Subcutaneous adipose tissue (tissue), 4 donors: ENCODE measurements around the gene NAV1. TPM values are rescaled to one million over a fixed set of nuclear protein-coding genes. Genes with fewer than 3 reads are reported as not detected.

Experiments used
- total RNA-seq, 4 donors: library from RNA; depleted of rRNA; stranded (reverse); fragments of >200 nt; gene quantifications; one replicate each; pipeline ENCODE4 v1.1.0, GENCODE V29; 2016
- TF ChIP-seq, protein P1 (sequence below): fragments of 450-650 bp; IDR thresholded peaks from one replicate; pipeline ENCODE4 v1.5.1; 2016; ENCODE audit warnings: low read depth, mild to moderate bottlenecking, control low read depth, antibody characterized with exemption, moderate library complexity

Gene NAV1
- total RNA-seq, 4 donors from 2014 or later, result 25.1 to 63.5 (median 45.6) TPM

DNA sequence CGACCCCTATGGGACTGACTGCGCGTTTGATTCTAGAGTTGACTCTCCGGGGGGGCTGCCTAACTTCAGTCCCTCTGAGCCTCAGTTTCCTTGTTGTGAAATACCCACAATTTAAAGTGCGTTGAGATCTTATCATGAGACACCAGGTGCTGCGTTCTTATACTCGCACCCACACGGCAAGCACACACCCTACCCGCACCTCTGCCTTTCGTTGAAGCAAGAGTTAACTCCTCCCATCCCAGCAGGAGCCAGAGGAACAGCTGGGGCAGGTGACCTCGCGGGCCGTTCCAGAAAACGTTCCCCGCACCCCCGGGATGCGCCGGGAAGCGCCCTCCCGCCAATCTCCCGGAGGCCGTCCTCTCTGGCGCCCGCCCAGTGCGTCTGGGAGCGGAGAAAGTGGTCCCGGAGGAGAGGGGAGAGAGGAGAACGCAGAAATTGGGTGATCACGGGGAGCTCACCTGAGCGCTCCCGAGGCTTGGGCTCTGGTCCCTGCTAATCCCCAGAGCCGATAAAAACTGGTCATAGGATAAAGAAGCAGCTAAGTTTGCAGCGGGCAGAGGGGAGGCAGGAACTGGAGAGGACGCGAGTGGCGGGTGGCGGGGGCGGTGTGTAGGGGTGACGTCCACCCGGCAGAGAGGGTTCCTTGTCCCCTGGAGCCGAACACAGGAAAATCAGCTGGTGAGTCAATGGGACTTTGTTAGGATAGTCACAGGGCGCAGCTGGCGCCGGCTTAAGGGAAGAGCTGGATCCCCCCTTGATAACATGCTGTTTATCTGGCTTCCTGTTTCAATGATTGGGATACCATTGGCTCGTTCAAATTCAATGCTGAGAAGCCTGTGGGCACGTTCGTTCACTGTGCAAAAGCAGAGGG lies 869 bp downstream of the NAV1 start:
- TF ChIP-seq, protein P1, sequence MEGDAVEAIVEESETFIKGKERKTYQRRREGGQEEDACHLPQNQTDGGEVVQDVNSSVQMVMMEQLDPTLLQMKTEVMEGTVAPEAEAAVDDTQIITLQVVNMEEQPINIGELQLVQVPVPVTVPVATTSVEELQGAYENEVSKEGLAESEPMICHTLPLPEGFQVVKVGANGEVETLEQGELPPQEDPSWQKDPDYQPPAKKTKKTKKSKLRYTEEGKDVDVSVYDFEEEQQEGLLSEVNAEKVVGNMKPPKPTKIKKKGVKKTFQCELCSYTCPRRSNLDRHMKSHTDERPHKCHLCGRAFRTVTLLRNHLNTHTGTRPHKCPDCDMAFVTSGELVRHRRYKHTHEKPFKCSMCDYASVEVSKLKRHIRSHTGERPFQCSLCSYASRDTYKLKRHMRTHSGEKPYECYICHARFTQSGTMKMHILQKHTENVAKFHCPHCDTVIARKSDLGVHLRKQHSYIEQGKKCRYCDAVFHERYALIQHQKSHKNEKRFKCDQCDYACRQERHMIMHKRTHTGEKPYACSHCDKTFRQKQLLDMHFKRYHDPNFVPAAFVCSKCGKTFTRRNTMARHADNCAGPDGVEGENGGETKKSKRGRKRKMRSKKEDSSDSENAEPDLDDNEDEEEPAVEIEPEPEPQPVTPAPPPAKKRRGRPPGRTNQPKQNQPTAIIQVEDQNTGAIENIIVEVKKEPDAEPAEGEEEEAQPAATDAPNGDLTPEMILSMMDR, result no peak

DNA sequence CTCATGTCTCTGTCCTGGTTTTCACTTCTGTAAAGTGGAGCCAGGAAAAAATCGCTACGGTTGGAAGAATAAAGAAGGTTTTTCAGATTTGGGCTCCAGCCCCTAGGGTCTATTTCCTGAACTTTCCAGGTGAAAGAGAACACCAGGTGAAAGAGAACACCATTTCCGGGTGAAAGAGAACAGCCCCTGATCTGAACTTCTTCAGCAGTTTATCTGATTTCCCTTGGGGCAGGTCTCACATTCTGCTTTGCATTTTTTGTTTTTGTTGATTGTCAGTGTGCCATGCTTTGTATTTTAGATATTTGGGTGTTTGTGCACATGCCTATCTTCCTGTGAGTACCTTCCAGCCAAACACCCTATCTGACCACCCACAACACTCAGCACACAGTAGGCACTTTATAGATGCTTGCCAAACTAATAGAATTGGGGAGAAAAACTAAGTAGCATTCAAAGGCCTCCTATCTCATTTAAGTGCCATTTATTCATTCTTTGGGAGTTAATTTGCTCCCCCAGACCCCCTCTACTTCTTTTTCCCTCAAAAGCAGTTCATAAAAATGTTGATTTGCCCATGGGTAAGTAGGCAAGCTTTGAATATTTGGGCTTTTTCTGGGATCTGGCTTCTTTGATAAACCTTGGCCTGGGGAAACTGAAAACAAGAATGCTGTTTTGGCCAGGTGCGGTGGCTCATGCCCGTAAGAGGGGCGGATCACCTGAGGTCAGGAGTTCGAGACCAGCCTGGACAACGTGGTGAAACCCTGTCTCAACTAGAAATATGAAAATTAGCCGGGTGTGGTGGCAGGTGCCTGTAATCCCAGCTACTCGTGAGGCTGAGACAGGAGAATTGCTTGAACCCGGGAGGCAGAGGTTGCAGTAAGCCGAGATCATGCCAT lies 2.2 kb downstream of the NAV1 start:
- TF ChIP-seq, protein P1, result no peak

DNA sequence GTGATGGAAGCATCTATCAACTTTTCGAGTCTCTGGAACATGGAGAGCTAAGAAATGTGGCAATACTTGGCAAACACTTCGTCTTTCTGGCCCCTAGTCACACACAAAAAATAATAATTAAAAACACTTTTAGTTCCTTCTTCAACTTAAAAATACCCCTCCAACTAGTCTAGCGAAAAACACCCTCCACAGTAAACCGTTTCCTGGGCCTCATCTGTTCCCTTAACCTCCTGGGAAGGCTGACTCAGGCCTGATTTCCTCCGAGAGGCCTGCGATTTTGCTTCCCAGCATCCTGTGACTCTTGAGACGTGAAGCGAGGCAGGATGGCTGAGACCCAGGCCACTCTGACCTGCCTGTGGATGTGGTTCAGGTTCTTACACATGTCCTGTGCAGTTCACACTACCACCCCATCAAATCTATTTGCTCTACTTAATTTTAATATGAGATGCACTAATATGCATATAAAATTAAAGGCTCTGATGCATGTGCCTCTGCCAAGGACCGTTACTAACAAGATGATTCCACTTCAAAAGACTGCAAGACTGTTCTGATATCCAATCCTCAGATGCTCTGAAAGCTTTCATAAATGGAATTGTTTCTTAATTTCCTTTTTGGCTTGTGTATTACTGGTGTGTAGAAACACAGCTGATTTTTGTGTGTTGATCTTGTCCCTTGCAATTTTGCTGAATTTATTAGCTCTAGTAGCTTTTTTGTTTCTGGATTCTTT lies 3.5 kb downstream of the NAV1 start:
- TF ChIP-seq, protein P1, result no peak

DNA sequence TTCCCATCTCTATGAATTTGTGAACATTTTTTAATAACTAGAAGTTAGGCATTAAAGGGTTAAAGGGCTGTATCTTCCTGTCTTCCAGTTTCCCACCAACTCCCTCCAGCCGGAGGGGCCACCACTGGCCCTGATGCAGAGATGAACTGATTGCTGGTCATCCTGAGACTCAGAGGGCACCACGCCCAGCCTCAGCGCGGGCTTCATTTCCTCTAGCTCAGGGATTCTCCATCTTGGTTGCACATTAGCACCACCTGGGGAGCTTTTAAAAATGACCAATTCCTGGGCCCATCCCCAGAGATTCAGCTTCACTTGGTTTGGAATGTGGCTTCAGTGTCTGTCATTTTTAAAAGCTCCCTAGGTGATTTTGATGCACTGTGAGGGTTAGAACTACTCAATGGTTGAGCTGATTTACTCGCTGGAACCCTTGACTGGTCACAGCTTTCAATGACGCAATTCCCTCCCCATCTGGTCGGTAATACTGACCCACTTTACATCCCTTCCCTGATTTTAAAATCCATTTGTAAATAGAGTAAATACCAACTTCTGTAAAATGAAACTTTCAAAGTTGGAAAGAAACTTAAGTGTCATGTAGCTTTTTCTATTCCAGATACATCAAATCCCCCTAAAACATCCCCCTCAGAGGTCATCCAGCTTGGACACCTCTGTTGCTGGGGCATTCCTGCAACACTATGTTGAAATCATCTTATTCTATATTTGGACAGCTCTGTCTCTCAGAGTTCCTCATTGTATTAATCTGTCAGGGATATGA lies 5.1 kb downstream of the NAV1 start:
- TF ChIP-seq, protein P1, result no peak

DNA sequence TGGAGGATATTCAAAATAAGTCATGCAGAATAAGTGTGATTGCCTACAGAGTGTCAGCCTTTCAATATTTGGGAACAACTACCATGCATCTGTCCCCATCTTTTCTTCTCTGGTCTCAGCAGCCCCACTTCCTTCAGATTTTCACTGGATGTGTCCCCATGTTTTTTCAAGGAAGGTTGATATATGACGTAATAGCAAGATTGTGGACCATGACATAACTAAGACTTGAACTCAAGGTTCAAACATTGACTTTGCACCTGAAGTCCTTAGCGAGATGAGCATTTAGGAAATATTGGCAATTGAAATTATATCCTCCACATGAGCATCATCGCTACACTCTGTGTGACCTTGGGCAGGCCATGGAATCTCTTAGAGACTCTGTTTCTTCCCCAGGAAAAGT lies 5.8 kb downstream of the NAV1 start:
- TF ChIP-seq, protein P1, result no peak

DNA sequence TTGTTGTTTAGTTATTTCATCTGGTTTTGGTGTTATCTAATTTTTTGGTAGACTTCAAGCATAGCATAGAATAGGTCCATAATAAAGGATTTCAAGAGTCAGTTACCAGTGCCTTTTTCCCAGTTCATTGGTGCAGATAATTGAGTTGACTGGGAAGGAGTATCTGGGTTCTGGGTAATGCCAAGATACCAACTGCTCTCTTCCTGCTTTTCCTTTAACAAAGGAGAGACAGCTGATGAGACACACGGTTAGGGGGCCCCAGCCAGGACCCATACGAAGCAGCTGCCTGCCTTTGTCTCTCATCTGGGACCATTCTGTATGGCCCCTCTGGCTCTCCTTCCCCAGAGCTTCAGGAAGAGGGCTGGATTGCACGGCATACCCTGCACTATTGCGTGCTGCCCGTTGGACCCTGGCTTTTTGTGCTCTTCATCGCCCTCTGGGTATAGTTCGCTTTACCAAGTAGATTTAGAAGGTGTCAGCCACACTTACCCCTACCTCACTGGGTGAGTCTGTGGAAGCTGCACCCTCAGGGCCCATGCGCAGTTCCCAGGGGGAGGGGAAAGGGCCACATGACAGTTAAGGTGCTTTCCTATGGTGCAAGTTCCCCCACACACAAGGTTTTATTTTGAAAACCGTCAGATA lies 7.0 kb downstream of the NAV1 start:
- TF ChIP-seq, protein P1, result no peak
